DMS114 treated with DMSO at 0.1 percent for 48 hours (cell line): ENCODE results near the gene NXPE4.
"Not testable (repeated sequence)": the region's sequence is repeated elsewhere in the genome, so short reads cannot be mapped to it uniquely, and the experiment has no call there.

Experiments used
- DNase-seq: peaks from one replicate; lab custom pipeline; 2025; ENCODE audit not compliant: unreplicated experiment; lab: John Stamatoyannopoulos, UW

The NXPE4 gene

GRCh38 chr11:114595571-114595970 lies at the start of gene NXPE4:
Gene NXPE4 (minus strand): TSS chr11:114595786. CDS start chr11:114594759, 1,027 bp downstream.
- DNase-seq = no peak

GRCh38 chr11:114639440-114639839 lies 43.9 kb upstream of the NXPE4 start:
- not testable (repeated sequence) for DNase-seq

DNA sequence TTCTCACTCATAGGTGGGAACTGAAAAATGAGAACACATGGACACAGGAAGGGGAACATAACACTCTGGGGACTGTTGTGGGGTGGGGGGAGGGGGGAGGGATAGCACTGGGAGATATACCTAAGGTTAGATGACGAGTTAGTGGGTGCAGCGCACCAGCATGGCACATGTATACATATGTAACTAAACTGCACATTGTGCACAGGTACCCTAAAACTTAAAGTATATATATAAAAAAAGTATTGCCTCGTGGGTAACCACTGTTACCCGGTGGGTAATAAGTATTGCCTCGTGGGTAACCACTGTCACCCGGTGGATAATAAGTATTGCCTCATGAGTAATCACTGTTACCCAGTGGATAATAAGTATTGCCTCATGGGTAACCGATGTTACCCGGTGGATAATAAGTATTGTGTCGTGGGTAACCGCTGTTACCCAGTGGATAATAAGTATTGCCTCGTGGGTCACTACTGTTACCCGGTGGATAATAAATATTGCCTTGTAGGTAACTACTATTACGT lies 35.9 kb upstream of the NXPE4 start:
- DNase-seq = not testable (repeated sequence)

DNA sequence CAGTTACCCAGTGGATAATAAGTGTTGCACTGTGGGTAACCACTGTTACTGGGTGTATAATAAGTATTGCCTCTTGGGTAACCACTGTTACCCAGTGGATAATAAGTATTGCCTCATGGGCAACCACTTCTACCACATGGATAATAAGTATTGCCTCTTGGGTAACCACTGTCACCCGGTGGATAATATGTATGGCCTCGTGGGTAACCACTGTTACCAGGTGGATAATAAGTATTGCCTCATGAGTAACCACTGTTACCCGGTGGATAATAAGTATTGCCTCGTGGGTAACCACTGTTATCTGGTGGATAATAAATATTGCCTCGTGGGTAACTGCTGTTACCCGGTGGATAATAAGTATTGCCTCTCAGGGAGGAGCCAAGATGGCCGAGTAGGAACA lies 29.7 kb upstream of the NXPE4 start:
- DNase-seq = no peak

- no peak for DNase-seq
These were observed 29.0 kb upstream of the NXPE4 start for GRCh38 chr11:114624455-114625207.

DNA sequence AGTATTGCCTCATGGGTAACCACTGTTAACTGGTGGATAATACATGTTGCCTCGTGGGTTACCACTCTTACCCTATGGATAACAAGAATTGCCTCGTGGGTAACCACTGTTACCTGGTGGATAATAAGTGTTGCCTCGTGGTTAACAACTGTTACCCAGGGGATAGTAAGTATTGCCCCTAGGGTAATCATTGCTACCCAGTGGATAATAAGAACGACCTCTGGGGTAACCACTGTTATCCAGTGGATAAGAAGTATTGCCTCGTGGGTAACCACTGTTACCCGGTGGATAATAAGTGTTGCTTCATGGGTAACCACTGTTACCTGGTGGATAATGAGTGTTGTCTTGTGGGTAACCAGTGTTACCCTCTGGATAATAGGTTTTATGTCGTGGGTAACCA lies 28.1 kb upstream of the NXPE4 start:
- no peak for DNase-seq

DNA sequence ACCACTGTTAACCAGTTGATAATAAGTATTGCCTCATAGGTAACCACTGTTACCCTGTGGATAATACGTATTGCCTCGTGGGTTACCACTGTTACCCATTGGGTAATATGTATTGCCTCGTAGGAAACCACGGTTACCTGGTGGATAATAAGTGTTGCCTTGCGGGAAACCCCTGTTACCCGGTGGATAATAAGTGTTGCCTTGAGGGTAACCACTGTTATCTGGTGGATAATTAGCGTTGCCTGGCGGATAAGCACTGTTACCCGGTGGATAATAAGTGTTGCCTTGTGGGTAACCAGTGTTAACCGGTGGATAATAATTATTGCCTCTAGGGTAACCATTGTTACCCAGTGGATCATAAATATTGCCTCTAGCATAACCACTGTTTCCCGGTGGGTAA lies 27.3 kb upstream of the NXPE4 start:
- no peak for DNase-seq

- no peak for DNase-seq
These were observed 26.6 kb upstream of the NXPE4 start for GRCh38 chr11:114621950-114622809.

GRCh38 chr11:114621072-114621471 lies 25.5 kb upstream of the NXPE4 start:
- DNase-seq = no peak

- no peak for DNase-seq
These were observed 24.1 kb upstream of the NXPE4 start for GRCh38 chr11:114619659-114620173.

DNA sequence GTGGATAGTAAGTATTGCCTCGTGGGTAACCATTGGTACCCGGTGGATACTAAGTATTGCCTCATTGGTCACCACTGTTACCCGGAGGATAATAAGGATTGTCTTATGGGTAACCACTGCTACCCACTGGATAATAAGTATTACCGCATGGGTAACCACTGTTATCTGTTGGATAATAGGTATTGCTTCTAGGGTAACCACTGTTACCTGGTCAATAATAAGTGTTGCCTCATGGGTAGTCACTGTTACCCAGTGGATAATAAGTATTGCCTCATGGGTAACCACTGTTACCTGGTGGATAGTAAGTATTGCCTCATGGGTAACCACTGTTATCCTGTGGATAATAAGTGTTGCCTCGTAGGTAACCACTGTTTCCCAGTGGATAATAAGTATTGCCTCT lies 22.6 kb upstream of the NXPE4 start:
- DNase-seq = no peak

DNA sequence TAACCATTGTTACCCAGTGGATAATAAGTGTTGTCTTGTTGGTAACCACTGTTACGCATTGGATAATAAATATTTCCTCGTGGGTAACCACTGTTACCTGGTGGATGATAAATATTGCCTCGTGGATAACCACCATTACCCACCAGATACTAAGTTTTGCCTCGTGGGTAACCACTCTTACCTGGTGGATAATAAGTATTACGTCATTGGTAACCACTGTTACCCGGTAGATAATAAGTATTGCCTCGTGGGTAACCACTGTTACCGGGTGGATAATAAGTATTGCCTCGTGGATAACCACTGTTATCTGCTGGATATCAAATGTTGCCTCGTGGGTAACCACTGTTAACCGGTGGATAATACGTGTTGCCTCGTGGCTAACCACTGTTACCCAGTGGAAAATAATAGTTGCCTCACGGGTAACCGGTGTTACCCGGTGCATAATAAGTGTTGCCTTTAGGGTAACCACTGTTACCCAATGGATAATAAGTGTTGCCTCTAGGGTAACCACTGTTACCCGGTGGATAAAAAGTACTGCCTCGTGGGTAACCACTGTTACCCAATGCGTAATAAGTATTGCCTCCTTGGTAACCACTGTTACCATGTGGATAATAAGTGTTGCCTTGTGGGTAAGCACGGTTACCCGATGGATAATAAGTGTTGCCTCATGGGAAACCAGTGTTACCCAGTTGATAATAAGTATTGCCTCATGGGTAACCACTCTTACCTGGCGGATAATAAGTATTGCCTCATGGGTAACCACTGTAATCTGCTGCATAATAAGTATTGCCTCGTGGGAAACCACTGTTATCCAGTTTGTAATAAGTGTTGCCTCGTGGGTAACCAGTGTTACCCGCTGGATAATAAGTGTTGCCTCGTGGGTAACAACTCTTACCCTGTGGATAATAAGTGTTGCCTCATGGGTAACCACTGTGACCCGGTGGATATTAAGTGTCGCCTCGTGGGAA lies 21.9 kb upstream of the NXPE4 start:
- DNase-seq = no peak

GRCh38 chr11:114616516-114616915 lies 20.9 kb upstream of the NXPE4 start:
- DNase-seq = no peak

- DNase-seq = no peak
These were observed 20.1 kb upstream of the NXPE4 start for GRCh38 chr11:114615448-114616361.

- no peak for DNase-seq
These were observed 18.6 kb upstream of the NXPE4 start for GRCh38 chr11:114614127-114614720.

DNA sequence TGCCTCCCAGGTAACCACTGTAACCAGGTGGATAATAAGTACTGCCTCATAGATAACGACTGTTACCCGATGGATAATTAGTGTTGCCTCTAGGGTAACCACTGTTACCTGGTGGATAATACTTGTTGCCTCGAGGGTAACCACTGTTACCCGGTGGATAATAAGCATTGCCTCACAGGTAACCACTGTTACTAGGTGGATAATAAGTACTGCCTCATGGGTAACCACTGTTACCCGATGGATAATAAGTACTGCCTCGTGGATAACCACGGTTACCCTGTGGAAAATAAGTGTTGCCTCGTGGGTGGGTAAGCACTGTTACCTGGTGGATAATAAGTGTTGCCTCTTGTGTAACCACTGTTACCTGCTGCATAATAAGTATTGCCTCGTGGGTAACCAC lies 17.5 kb upstream of the NXPE4 start:
- not testable (repeated sequence) for DNase-seq

DNA sequence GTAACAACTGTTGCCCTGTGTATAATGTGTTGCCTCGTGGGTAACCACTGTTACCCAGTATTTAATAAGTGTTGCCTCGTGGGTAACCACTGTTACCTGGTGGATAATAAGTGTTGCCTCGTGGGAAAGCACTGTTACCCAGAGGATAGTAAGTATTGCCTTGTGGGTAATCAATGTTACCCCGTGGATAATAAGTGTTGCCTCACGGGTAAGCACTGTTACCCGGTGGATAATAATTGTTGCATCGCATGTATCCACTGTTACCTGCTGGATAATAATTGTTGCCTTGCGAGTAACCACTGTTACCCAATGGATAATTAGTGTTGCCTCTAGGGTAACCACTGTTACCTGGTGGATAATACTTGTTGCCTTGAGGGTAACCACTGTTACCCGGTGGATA lies 17.1 kb upstream of the NXPE4 start:
- no peak for DNase-seq

DNA sequence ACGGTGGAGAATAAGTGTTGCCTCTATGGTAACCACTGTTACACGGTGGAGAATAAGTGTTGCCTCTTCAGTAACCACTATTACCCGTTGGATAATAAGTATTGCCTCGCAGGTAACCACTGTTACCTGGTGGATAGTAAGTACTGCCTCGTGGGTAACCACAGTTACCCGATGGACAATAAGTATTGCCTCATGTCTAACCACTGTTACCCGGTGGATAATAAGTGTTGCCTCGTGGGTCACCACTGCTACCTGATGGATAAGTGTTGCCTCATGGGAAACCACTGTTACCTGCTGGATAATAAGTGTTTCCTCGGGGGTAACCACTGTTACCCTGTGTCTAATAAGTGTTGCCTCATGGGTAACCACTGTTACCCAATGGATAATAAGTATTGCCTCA lies 16.6 kb upstream of the NXPE4 start:
- not testable (repeated sequence) for DNase-seq
